Neural progenitor cell (in vitro differentiated cells): ENCODE results near the gene TMEM232. TPM values are rescaled to one million over a fixed set of nuclear protein-coding genes. Genes with fewer than 3 reads are reported as not detected.

Experiments
- DNase-seq: peaks from one replicate; pipeline ENCODE4 v3.0.0-alpha.2; 2016; ENCODE audit warnings: low spot score
- H2AFZ ChIP-seq: fragments of 200-600 bp; sonication (generic); replicated peaks from 2 replicates; pipeline ENCODE4 v1.6.1; 2016; ENCODE audit warnings: antibody characterized with exemption
- H3F3A ChIP-seq: fragments of 200-600 bp; sonication (generic); 2 replicates; pipeline ENCODE4 v1.6.1; 2016; ENCODE audit warnings: antibody characterized with exemption, low read depth
- H3K27ac ChIP-seq: fragments of 200-600 bp; sonication (generic); 2 replicates; pipeline ENCODE4 v1.5.1; 2016; ENCODE audit warnings: mild to moderate bottlenecking
- H3K27me3 ChIP-seq: fragments of 200-600 bp; sonication (generic); 2 replicates; pipeline ENCODE4 v1.6.1; 2016; ENCODE audit warnings: mild to moderate bottlenecking, moderate library complexity
- H3K36me3 ChIP-seq: fragments of 200-600 bp; sonication (generic); 2 replicates; pipeline ENCODE4 v1.5.1; 2016
- H3K4me1 ChIP-seq: fragments of 200-600 bp; sonication (generic); 2 replicates; pipeline ENCODE4 v1.6.1; 2016; ENCODE audit warnings: mixed run types
- H3K4me2 ChIP-seq: fragments of 200-600 bp; sonication (generic); 2 replicates; pipeline ENCODE4 v1.6.1; 2016
- H3K4me3 ChIP-seq: fragments of 200-600 bp; sonication (generic); 2 replicates; pipeline ENCODE4 v1.5.1; 2016
- H3K79me2 ChIP-seq: fragments of 200-600 bp; sonication (generic); 2 replicates; pipeline ENCODE4 v1.6.1; 2016; ENCODE audit warnings: low read depth
- H3K9ac ChIP-seq: fragments of 200-600 bp; sonication (generic); 2 replicates; pipeline ENCODE4 v1.6.1; 2016
- H3K9me3 ChIP-seq: fragments of 200-600 bp; sonication (generic); 2 replicates; pipeline ENCODE4 v1.5.1; 2016; ENCODE audit warnings: low read depth
- H4K20me1 ChIP-seq: fragments of 200-600 bp; sonication (generic); 2 replicates; pipeline ENCODE4 v1.6.1; 2016; ENCODE audit warnings: low read depth
- H3K27ac Mint-ChIP-seq: 3 replicates; pipeline ENCODE4 v1.8.0; 2021; ENCODE audit warnings: mixed read lengths
- H3K27me3 Mint-ChIP-seq: 2 replicates; pipeline ENCODE4 v1.8.0; 2022; ENCODE audit warnings: low read depth, mild to moderate bottlenecking, inconsistent platforms, moderate library complexity, mixed read lengths; ENCODE audit not compliant: insufficient read depth
- H3K36me3 Mint-ChIP-seq: 3 replicates; pipeline ENCODE4 v1.8.0; 2021; ENCODE audit warnings: mixed read lengths
- H3K4me1 Mint-ChIP-seq: 3 replicates; pipeline ENCODE4 v1.8.0; 2021; ENCODE audit warnings: mixed read lengths
- H3K4me3 Mint-ChIP-seq: 3 replicates; pipeline ENCODE4 v1.8.0; 2021; ENCODE audit warnings: mild to moderate bottlenecking, moderate library complexity, mixed read lengths
- H3K9me3 Mint-ChIP-seq: 3 replicates; pipeline ENCODE4 v1.8.0; 2020; ENCODE audit warnings: mixed read lengths
- CTCF ChIP-seq: fragments of 200-600 bp; sonication (generic); IDR thresholded peaks from 2 replicates; pipeline ENCODE4 v1.5.1; 2017; ENCODE audit warnings: antibody characterized with exemption, mild to moderate bottlenecking
- EZH2 ChIP-seq: fragments of 200-600 bp; sonication (generic); IDR thresholded peaks from 2 replicates; pipeline ENCODE4 v1.6.1; 2017; ENCODE audit warnings: antibody characterized with exemption, mild to moderate bottlenecking, moderate library complexity
- EZH2phosphoT487 ChIP-seq: fragments of 200-600 bp; sonication (generic); IDR thresholded peaks from 2 replicates; pipeline ENCODE4 v1.6.1; 2017; ENCODE audit warnings: antibody characterized with exemption
- microRNA-seq: library from miRNA; unstranded; fragments of <30 nt; microRNA quantifications from one replicate; pipeline ENCODE4, GENCODE V29; 2016
- small RNA-seq: library from RNA; depleted of rRNA; stranded (forward); fragments of <200 nt; gene quantifications from one replicate; pipeline ENCODE3, GENCODE V24; 2015
- total RNA-seq: library from RNA; depleted of rRNA; stranded (reverse); fragments of >200 nt; gene quantifications from 2 replicates; pipeline ENCODE4 v1.2.3, GENCODE V29; 2015; ENCODE audit warnings: low replicate concordance

Gene TMEM232
- total RNA-seq, 1 donor from 2014 or later = 5.2 TPM

GRCh38 chr5:110376281-110376951, 350.1 kb downstream of the TMEM232 start:
- Mint-ChIP-seq H3K36me3 (no peaks in the 10 kb centered on the region), H3K27ac (no peak overlapping the region), H3K27me3 (no peaks in the 10 kb centered on the region), H3K4me3 (no peak overlapping the region), H3K9me3 (no peaks in the 10 kb centered on the region), H3K4me1 (peaks cover 32% of the 10 kb centered on the region)
- DNase-seq = peak; percentile 7
- H3K27ac ChIP-seq = no peak overlapping the region
- no peaks in the 10 kb centered on the region for H3K27me3 ChIP-seq
- H3K36me3 ChIP-seq = no peaks in the 10 kb centered on the region
- H4K20me1 ChIP-seq = no peaks in the 10 kb centered on the region
- H3K4me2 ChIP-seq = no peak overlapping the region
- H3K4me1 ChIP-seq = peaks cover 18% of the 10 kb centered on the region
- no peaks in the 10 kb centered on the region for H3K79me2 ChIP-seq
- TF ChIP-seq CTCF (no peak), EZH2 (no peak), EZH2phosphoT487 (no peak)
- H3F3A ChIP-seq = peaks cover 8% of the 10 kb centered on the region
- no peak overlapping the region for H3K4me3 ChIP-seq
- H2AFZ ChIP-seq = peak overlapping the region; percentile 32
- no peaks in the 10 kb centered on the region for H3K9me3 ChIP-seq
- no peak overlapping the region for H3K9ac ChIP-seq

- Histone ChIP-seq H2AFZ (no peak overlapping the region), H3K27me3 (no peaks in the 10 kb centered on the region), H3K9me3 (no peaks in the 10 kb centered on the region), H4K20me1 (no peaks in the 10 kb centered on the region), H3K36me3 (no peaks in the 10 kb centered on the region), H3K9ac (no peak overlapping the region), H3K79me2 (no peaks in the 10 kb centered on the region), H3K4me2 (no peak overlapping the region), H3K27ac (no peak overlapping the region), H3K4me1 (peaks cover 3% of the 10 kb centered on the region), H3F3A (no peaks in the 10 kb centered on the region), H3K4me3 (no peak overlapping the region)
- no peak for DNase-seq
- Mint-ChIP-seq H3K27me3 (no peaks in the 10 kb centered on the region), H3K36me3 (peaks cover 4% of the 10 kb centered on the region), H3K4me3 (no peak overlapping the region), H3K27ac (no peak overlapping the region), H3K9me3 (peaks cover 6% of the 10 kb centered on the region), H3K4me1 (peaks cover 20% of the 10 kb centered on the region)
- TF ChIP-seq EZH2phosphoT487 (no peak), CTCF (no peak), EZH2 (no peak)
Measured at GRCh38 chr5:110371725-110372041, 354.8 kb downstream of the TMEM232 start.

- Mint-ChIP-seq H3K4me1 (peaks cover 15% of the 10 kb centered on the region), H3K27ac (peak overlapping the region; percentile 13), H3K4me3 (no peak overlapping the region), H3K9me3 (peaks cover 8% of the 10 kb centered on the region), H3K27me3 (no peaks in the 10 kb centered on the region), H3K36me3 (peaks cover 4% of the 10 kb centered on the region)
- Histone ChIP-seq H3K79me2 (no peaks in the 10 kb centered on the region), H3K27me3 (no peaks in the 10 kb centered on the region), H3K4me2 (no peak overlapping the region), H2AFZ (no peak overlapping the region), H3F3A (no peaks in the 10 kb centered on the region), H3K4me3 (no peak overlapping the region), H3K36me3 (no peaks in the 10 kb centered on the region), H3K4me1 (peaks cover 3% of the 10 kb centered on the region), H3K9ac (no peak overlapping the region), H4K20me1 (no peaks in the 10 kb centered on the region), H3K9me3 (no peaks in the 10 kb centered on the region), H3K27ac (no peak overlapping the region)
- DNase-seq = no peak
- TF ChIP-seq CTCF (no peak), EZH2 (no peak), EZH2phosphoT487 (no peak)
Measured at GRCh38 chr5:110371011-110371724, 355.3 kb downstream of the TMEM232 start.

Small RNA genes within 50 kb of the gene (microRNA-seq; reads per million reads assigned to microRNA genes)
- gene MIR548F3 = not detected

Small RNA genes within 50 kb of the gene (small RNA-seq; reads per million reads assigned to genes)
- gene MIR548F3 (not detected), gene RF00432 (not detected)

Other genes starting within 250 kb of the TMEM232 start
- gene SLC25A46, start 12.3 kb upstream of the TMEM232 start, total RNA-seq = 33.5 and 43.6 TPM in 2 replicates